GM21381 (cell line): ENCODE measurements around the gene DUS2.

Source experiments
- ATAC-seq: cut with Tn5 transposase; IDR thresholded peaks from one replicate; pipeline ENCODE4 v1.9.1; 2021; ENCODE audit warnings: mild to moderate bottlenecking, moderate library complexity; ENCODE audit not compliant: unreplicated experiment

DUS2 gene

GRCh38 chr16:68074850-68075555, 51.9 kb downstream of the DUS2 start:
- peak; percentile 64 for ATAC-seq

- no peak for ATAC-seq
These were observed 52.9 kb downstream of the DUS2 start for GRCh38 chr16:68075980-68076379.

- no peak for ATAC-seq
These were observed 53.5 kb downstream of the DUS2 start for GRCh38 chr16:68076560-68076959.

GRCh38 chr16:68077866-68078700, 55.0 kb downstream of the DUS2 start:
- ATAC-seq, result no peak

- ATAC-seq, result no peak
These were observed 55.8 kb downstream of the DUS2 start for GRCh38 chr16:68078701-68079375.

- no peak for ATAC-seq
These were observed 56.2 kb downstream of the DUS2 start for GRCh38 chr16:68079376-68079625.

- ATAC-seq, result no peak
These were observed 56.7 kb downstream of the DUS2 start for GRCh38 chr16:68079626-68080344.

GRCh38 chr16:68081861-68082628, 59.0 kb downstream of the DUS2 start:
- ATAC-seq, result no peak

- ATAC-seq, result no peak
These were observed 59.6 kb downstream of the DUS2 start for GRCh38 chr16:68082629-68083238.

- no peak for ATAC-seq
These were observed 60.2 kb downstream of the DUS2 start for GRCh38 chr16:68083239-68083781.

GRCh38 chr16:68083861-68084503, 60.9 kb downstream of the DUS2 start:
- ATAC-seq, result no peak

- ATAC-seq, result peak; percentile 60
These were observed 61.6 kb downstream of the DUS2 start for GRCh38 chr16:68084504-68085258.

- ATAC-seq, result peak; percentile 53
These were observed 62.4 kb downstream of the DUS2 start, which contains the start of gene NFATC3 for GRCh38 chr16:68085259-68086071. TSS of gene NFATC3 (plus strand) at chr16:68085370. CDS start at chr16:68085682, 312 bp downstream.

GRCh38 chr16:68086336-68086841, 63.3 kb downstream of the DUS2 start:
- no peak for ATAC-seq

- ATAC-seq, result no peak
These were observed 63.8 kb downstream of the DUS2 start for GRCh38 chr16:68086860-68087268.

- no peak for ATAC-seq
These were observed 64.6 kb downstream of the DUS2 start for GRCh38 chr16:68087688-68088087.
